IMR-90 (cell line): Measurements from ENCODE around the gene TIMM10. TPM values are rescaled to one million over a fixed set of nuclear protein-coding genes. Genes with fewer than 3 reads are reported as not detected.

Source experiments
- ATAC-seq: fragments of 200-7000 bp; cut with Tn5 transposase; 2 replicates; pipeline ENCODE4 v1.9.1; 2020; ENCODE audit warnings: low read depth, mild to moderate bottlenecking, moderate library complexity
- BruUV-seq: library from RNA; stranded (reverse); fragments of 400-500 nt; replicated peaks from 2 replicates; lab custom pipeline; 2021; lab: Mats Ljungman, UMichigan
- CTCF ChIA-PET: fragments of 300-600 bp; formaldehyde crosslinking; extraction: SDS; loops from one replicate; lab custom pipeline; 2021; ENCODE audit warnings: antibody characterized with exemption; lab: Yijun Ruan, JAX
- POLR2A ChIA-PET: fragments of 300-600 bp; sonication (Branson Sonifier 250); formaldehyde crosslinking; loops from one replicate; lab custom pipeline; 2022; ENCODE audit warnings: antibody characterized with exemption; ENCODE audit not compliant: unreplicated experiment; lab: Charles Lee
- DNase-seq: peaks from one replicate; pipeline ENCODE4 v3.0.0; 2013
- H2AFZ ChIP-seq: replicated peaks from 2 replicates; pipeline ENCODE3; 2013; ENCODE audit warnings: low read length, mild to moderate bottlenecking; ENCODE audit not compliant: poor library complexity
- H2AK5ac ChIP-seq: 2 replicates; pipeline ENCODE4 v1.6.1; 2013; ENCODE audit warnings: low read depth, low read length, inconsistent platforms
- H2AK9ac ChIP-seq: replicated peaks from 2 replicates; pipeline ENCODE3; 2013; ENCODE audit warnings: mild to moderate bottlenecking, low read depth, low read length, moderate library complexity; ENCODE audit not compliant: poor library complexity
- H2BK120ac ChIP-seq: 2 replicates; pipeline ENCODE4 v1.6.1; 2013; ENCODE audit warnings: low read depth, low read length, inconsistent platforms
- H2BK15ac ChIP-seq: 3 replicates; pipeline ENCODE4 v1.6.1; 2013; ENCODE audit warnings: low read depth, low read length, inconsistent platforms
- H2BK20ac ChIP-seq: 2 replicates; pipeline ENCODE4 v1.6.1; 2013; ENCODE audit warnings: low read depth, mild to moderate bottlenecking, inconsistent platforms, low read length, moderate library complexity
- H2BK5ac ChIP-seq: 2 replicates; pipeline ENCODE4 v1.6.1; 2013; ENCODE audit warnings: mild to moderate bottlenecking, low read depth, low read length, inconsistent platforms; ENCODE audit not compliant: poor library complexity, severe bottlenecking
- H3K14ac ChIP-seq: replicated peaks from 2 replicates; pipeline ENCODE4 v1.6.1; 2013; ENCODE audit warnings: low read depth, low read length, inconsistent platforms
- H3K18ac ChIP-seq: 2 replicates; pipeline ENCODE4 v1.6.1; 2013; ENCODE audit warnings: low read depth, low read length, control low read depth
- H3K23ac ChIP-seq: 2 replicates; pipeline ENCODE4 v1.6.1; 2013; ENCODE audit warnings: low read depth, low read length, inconsistent platforms
- H3K27ac ChIP-seq: 2 replicates; pipeline ENCODE4 v1.5.1; 2013; ENCODE audit warnings: mild to moderate bottlenecking, control low read depth, low read length; ENCODE audit not compliant: insufficient read depth
- H3K27me3 ChIP-seq: 2 replicates; pipeline ENCODE4 v1.6.1; 2013; ENCODE audit warnings: low read length; ENCODE audit not compliant: control insufficient read depth, insufficient read depth
- H3K36me3 ChIP-seq: 2 replicates; pipeline ENCODE4 v1.6.1; 2013; ENCODE audit warnings: low read length, mixed read lengths; ENCODE audit not compliant: control insufficient read depth, insufficient read depth
- H3K4ac ChIP-seq: 2 replicates; pipeline ENCODE4 v1.6.1; 2013; ENCODE audit warnings: low read depth, low read length, inconsistent platforms
- H3K4me1 ChIP-seq: 2 replicates; pipeline ENCODE4 v1.6.1; 2013; ENCODE audit warnings: low read length, mixed read lengths; ENCODE audit not compliant: control insufficient read depth, insufficient read depth
- H3K4me2 ChIP-seq: 2 replicates; pipeline ENCODE4 v1.6.1; 2013; ENCODE audit warnings: low read depth, mild to moderate bottlenecking, control low read depth, low read length, moderate library complexity
- H3K4me3 ChIP-seq: 2 replicates; pipeline ENCODE4 v1.5.1; 2013; ENCODE audit warnings: low read depth, mild to moderate bottlenecking, control low read depth, low read length, moderate library complexity; ENCODE audit not compliant: insufficient read depth
- H3K56ac ChIP-seq: 2 replicates; pipeline ENCODE4 v1.6.1; 2013; ENCODE audit warnings: low read length, inconsistent platforms; ENCODE audit not compliant: insufficient read depth; ENCODE audit errors: extremely low read depth
- H3K79me1 ChIP-seq, 2 experiments: 2 replicates each; pipeline ENCODE4 v1.6.1; 2013; ENCODE audit warnings: low read length in 2 of 2, inconsistent platforms in 1 of 2, low read depth in 1 of 2
- H3K9ac ChIP-seq: 2 replicates; pipeline ENCODE4 v1.6.1; 2013; ENCODE audit warnings: low read depth, low read length, control low read depth
- H3K9me1 ChIP-seq: 2 replicates; pipeline ENCODE4 v1.6.1; 2013; ENCODE audit warnings: low read length, inconsistent platforms; ENCODE audit not compliant: insufficient read depth
- H3K9me3 ChIP-seq: 2 replicates; pipeline ENCODE4 v1.6.1; 2013; ENCODE audit warnings: low read length; ENCODE audit not compliant: control insufficient read depth, insufficient read depth
- H4K20me1 ChIP-seq: 2 replicates; pipeline ENCODE4 v1.6.1; 2013; ENCODE audit warnings: low read length, inconsistent platforms; ENCODE audit not compliant: insufficient read depth
- H4K5ac ChIP-seq: 2 replicates; pipeline ENCODE4 v1.6.1; 2013; ENCODE audit warnings: mild to moderate bottlenecking, low read depth, low read length, control low read depth
- H4K8ac ChIP-seq, 2 experiments: 2 replicates each; pipeline ENCODE4 v1.6.1; 2013; ENCODE audit warnings: low read depth in 2 of 2, low read length in 2 of 2, control low read depth in 1 of 2, inconsistent platforms in 1 of 2
- H4K91ac ChIP-seq: 2 replicates; pipeline ENCODE4 v1.6.1; 2013; ENCODE audit warnings: low read depth, low read length, inconsistent platforms; ENCODE audit not compliant: insufficient read depth
- BHLHE40 ChIP-seq: fragments of 150-350 bp; IDR thresholded peaks from 2 replicates; pipeline ENCODE4 v1.6.1; 2016; ENCODE audit warnings: mild to moderate bottlenecking, low read depth, low read length
- RAD21 ChIP-seq: IDR thresholded peaks from 2 replicates; pipeline ENCODE4 v1.6.1; 2012; ENCODE audit warnings: low read length, improper control_type of control experiment
- SMC3 ChIP-seq: fragments of 150-350 bp; IDR thresholded peaks from 2 replicates; pipeline ENCODE4 v1.6.1; 2016; ENCODE audit warnings: low read depth, mild to moderate bottlenecking, antibody characterized with exemption, low read length, moderate library complexity
- WGBS, 2 experiments: methylation state at CpG; one replicate each; pipeline versions ENCODE4 v1.1.5 to v1.1.7; 2013; ENCODE audit warnings: missing lambda C conversion rate in 2 of 2; ENCODE audit not compliant: insufficient read length in 1 of 2; ENCODE audit errors: extremely low coverage in 2 of 2; 5-methylcytosine and 5-hydroxymethylcytosine counted together
- dilution Hi-C: fragments of 300-500 bp; cut with HindIII; formaldehyde crosslinking; loops from one replicate; pipeline ENCODE4 v1.14.3; 2018; ENCODE audit warnings: low sequenced_read_pairs; ENCODE audit not compliant: unreplicated experiment
- in situ Hi-C: fragments of 300-500 bp; cut with MboI; formaldehyde crosslinking; loops from 3 replicates; pipeline ENCODE4 v1.14.3; 2019; ENCODE audit warnings: low sequenced_read_pairs, inconsistent platforms, mixed read lengths
- intact Hi-C: fragments of 100-400 bp; cut with micrococcal nuclease; formaldehyde crosslinking; loops from 2 replicates; pipeline ENCODE4 v1.10.0; 2022
- polyA plus RNA-seq, 3 experiments: library from polyadenylated mRNA; depleted of rRNA; stranded (reverse); fragments of >200 nt; gene quantifications; 2 replicates each; pipeline ENCODE4 v1.2.3, GENCODE V29; 2012; ENCODE audit warnings: low replicate concordance in 1 of 3
- total RNA-seq: library from RNA; depleted of rRNA; stranded (reverse); fragments of >200 nt; gene quantifications from 2 replicates; pipeline ENCODE4 v1.2.3, GENCODE V29; 2012
- TF ChIP-seq, protein P1 (sequence below): conservative IDR thresholded peaks from 2 replicates; pipeline ENCODE4 v1.5.1; 2012; ENCODE audit warnings: mild to moderate bottlenecking, low read depth, low read length, improper control_type of control experiment

Gene TIMM10
- total and polyA plus RNA-seq, 2 of the 4 experiments (the other 2 are of a cell fraction), result 96.8 to 135 TPM

DNA sequence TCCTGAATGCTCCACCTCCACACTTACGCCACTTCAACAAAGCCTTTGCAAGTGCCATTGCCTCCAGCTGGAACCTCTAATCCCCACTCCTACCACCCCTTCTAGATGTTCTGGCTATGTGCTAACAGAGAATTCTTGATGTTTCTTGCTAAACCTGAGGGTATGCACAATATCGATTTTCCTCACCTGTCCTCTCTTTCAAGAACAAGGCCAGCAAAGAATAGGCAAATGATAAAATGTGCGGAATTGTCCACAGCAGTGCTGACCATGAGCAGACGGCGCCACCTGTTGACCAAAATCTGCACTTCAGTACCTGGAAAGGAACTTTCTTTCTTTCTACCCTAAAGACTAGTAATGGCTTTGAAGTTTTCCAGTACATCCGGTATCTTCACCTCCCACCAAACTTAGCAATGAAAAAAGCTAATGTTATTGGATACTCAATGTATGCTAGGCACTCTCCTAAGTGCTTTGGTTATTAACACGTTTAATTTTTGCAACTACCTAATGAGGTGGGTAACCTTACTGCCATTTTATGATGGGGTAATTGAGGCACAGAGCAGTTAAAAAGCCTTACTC lies 3.4 kb downstream of the TIMM10 start:
- Histone ChIP-seq H3K4ac (no peak overlapping the region), H3K79me1 (peaks cover 21 to 33% of the 10 kb centered on the region in 2 experiments), H4K20me1 (peaks cover 8% of the 10 kb centered on the region; the same call in 1 of the 2 replicates), H2BK20ac (no peak overlapping the region), H4K91ac (no peak overlapping the region), H4K8ac (no peak overlapping the region), H3K4me3 (no peak overlapping the region), H2BK5ac (no peak overlapping the region), H2AK5ac (no peak overlapping the region), H4K5ac (no peak overlapping the region), H3K9me1 (no peaks in the 10 kb centered on the region), H3K18ac (no peak overlapping the region), H3K36me3 (peaks cover 4% of the 10 kb centered on the region; the same call in 1 of the 2 replicates), H3K27me3 (no peaks in the 10 kb centered on the region), H3K9me3 (no peaks in the 10 kb centered on the region), H3K4me1 (peaks cover 5% of the 10 kb centered on the region; the same call in 1 of the 2 replicates), H3K4me2 (no peak overlapping the region), H3K27ac (no peak overlapping the region), H3K14ac (no peak overlapping the region), H2BK15ac (no peak overlapping the region), H2AFZ (no peak overlapping the region), H2AK9ac (no peak overlapping the region), H3K23ac (no peak overlapping the region), H2BK120ac (no peak overlapping the region), H3K56ac (no peak overlapping the region), H3K9ac (no peak overlapping the region)
- intact Hi-C loops (loop anchor here (1.0 kb wide), 3 partner anchors 34 to 182 kb away; no protein-coding TSS in a partner anchor), dilution Hi-C loops (no loop called here), in situ Hi-C loops (loop anchor here (5.0 kb wide), 2 partner anchors 70 to 185 kb away; no protein-coding TSS in a partner anchor)
- ChIA-PET CTCF (interaction anchor here (1.0 to 3.6 kb wide), 11 partner anchors 10 to 189 kb away, joined by 3 to 22 read pairs (median 5); partner anchors contain the start of genes P2RX3 and SLC43A1), POLR2A (no interaction called here)
- ATAC-seq (peak; percentile 35), DNase-seq (peak; percentile 59)
- 0% methylated on average over 1 of the region's 7 CpGs; no CpG with 5 or more reads in 1 of the 2 experiments for WGBS, 2 experiments
- BruUV-seq, result no TSS peak
- TF ChIP-seq RAD21 (peak; percentile 96), SMC3 (peak; percentile 77), BHLHE40 (no peak)
- TF ChIP-seq, protein P1, sequence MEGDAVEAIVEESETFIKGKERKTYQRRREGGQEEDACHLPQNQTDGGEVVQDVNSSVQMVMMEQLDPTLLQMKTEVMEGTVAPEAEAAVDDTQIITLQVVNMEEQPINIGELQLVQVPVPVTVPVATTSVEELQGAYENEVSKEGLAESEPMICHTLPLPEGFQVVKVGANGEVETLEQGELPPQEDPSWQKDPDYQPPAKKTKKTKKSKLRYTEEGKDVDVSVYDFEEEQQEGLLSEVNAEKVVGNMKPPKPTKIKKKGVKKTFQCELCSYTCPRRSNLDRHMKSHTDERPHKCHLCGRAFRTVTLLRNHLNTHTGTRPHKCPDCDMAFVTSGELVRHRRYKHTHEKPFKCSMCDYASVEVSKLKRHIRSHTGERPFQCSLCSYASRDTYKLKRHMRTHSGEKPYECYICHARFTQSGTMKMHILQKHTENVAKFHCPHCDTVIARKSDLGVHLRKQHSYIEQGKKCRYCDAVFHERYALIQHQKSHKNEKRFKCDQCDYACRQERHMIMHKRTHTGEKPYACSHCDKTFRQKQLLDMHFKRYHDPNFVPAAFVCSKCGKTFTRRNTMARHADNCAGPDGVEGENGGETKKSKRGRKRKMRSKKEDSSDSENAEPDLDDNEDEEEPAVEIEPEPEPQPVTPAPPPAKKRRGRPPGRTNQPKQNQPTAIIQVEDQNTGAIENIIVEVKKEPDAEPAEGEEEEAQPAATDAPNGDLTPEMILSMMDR, result peak; percentile 94
